GM06990 (cell line): ENCODE data around the gene WDR17.
A peak's percentile ranks its signal among the peaks of the same experiment; 100 is the strongest.

ENCODE experiments used
- DNase-seq: peaks from one replicate; pipeline ENCODE4 v3.0.0-alpha.2; 2011; ENCODE audit not compliant: insufficient read length; ENCODE audit errors: extremely low read depth
- H3K27me3 ChIP-seq: replicated peaks from 2 replicates; pipeline ENCODE4 v1.6.0; 2011; ENCODE audit warnings: low read length; ENCODE audit not compliant: control insufficient read depth, insufficient read depth
- H3K36me3 ChIP-seq: 2 replicates; pipeline ENCODE4 v1.5.1; 2011; ENCODE audit warnings: low read length; ENCODE audit not compliant: control insufficient read depth, insufficient read depth
- H3K4me3 ChIP-seq: replicated peaks from 2 replicates; pipeline ENCODE4 v1.5.1; 2011; ENCODE audit warnings: low read depth, mild to moderate bottlenecking, control low read depth, low read length
- TF ChIP-seq, protein P1 (sequence below): IDR thresholded peaks from 2 replicates; pipeline ENCODE4 v1.5.1; 2011; ENCODE audit warnings: low read length, control low read depth, mild to moderate bottlenecking, inconsistent platforms; ENCODE audit not compliant: insufficient read depth, poor library complexity, severe bottlenecking

Gene WDR17

DNA sequence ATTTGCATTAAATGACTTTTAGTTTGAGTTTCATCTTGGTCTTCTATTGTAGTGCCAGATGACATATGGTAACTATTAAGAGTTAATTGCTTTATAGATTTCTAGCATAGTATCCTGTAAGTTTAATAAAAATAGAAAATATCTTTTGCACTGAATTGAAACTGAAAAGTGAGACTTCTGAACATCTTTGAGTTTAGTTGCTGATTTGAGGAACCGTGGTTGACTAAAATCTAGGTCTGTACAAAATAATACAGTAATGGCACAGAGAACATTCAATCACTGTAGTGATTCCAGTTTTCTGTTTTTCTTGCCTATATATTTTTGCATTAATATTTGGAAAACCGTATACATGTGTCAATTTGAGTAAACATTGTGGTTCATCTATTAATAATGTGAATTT lies 69.0 kb downstream of the WDR17 start:
- H3K4me3 ChIP-seq = no peak overlapping the region
- TF ChIP-seq, protein P1, sequence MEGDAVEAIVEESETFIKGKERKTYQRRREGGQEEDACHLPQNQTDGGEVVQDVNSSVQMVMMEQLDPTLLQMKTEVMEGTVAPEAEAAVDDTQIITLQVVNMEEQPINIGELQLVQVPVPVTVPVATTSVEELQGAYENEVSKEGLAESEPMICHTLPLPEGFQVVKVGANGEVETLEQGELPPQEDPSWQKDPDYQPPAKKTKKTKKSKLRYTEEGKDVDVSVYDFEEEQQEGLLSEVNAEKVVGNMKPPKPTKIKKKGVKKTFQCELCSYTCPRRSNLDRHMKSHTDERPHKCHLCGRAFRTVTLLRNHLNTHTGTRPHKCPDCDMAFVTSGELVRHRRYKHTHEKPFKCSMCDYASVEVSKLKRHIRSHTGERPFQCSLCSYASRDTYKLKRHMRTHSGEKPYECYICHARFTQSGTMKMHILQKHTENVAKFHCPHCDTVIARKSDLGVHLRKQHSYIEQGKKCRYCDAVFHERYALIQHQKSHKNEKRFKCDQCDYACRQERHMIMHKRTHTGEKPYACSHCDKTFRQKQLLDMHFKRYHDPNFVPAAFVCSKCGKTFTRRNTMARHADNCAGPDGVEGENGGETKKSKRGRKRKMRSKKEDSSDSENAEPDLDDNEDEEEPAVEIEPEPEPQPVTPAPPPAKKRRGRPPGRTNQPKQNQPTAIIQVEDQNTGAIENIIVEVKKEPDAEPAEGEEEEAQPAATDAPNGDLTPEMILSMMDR = no peak
- H3K36me3 ChIP-seq = no peaks in the 10 kb centered on the region
- H3K27me3 ChIP-seq = no peaks in the 10 kb centered on the region
- no peak for DNase-seq

DNA sequence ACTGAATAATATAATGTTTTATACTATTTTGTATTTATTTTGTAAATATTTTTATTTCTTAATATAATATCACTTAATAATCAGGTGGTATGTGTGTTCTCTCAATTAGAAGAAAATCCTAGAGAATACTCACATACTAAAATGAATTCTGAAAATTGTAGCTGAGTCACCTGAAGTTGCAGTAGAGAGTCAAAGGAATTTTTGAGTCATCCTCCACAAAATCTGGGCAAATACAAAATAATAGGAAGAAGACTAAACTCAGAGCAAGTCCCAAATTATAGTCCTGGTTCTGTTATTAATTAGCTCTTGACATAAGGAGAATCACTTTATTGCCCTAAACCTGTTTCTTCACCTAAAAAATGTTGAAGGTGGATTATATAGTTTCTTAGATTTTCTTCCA lies 72.0 kb downstream of the WDR17 start:
- Histone ChIP-seq H3K27me3 (no peaks in the 10 kb centered on the region), H3K36me3 (no peaks in the 10 kb centered on the region), H3K4me3 (no peak overlapping the region)
- TF ChIP-seq, protein P1 = no peak
- no peak for DNase-seq

DNA sequence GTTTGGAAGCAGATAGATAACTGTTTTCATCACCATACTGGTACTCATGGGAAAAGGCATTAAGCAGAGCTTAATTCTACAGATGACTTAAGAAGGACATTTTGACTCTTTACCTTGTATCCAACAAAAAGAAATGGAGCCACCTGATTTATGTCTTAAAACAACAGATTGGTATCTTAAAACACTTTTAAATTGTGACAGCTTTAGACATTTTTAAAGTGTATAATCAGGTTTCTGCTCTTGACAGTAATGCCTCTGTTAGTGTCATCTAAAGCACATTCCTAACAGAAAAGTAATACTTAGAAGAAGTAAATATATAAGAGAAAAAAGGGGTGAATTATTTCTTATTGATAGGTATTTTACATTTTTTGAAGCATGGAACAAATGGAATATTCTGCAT lies 73.9 kb downstream of the WDR17 start:
- Histone ChIP-seq H3K27me3 (no peaks in the 10 kb centered on the region), H3K4me3 (no peak overlapping the region), H3K36me3 (no peaks in the 10 kb centered on the region)
- TF ChIP-seq, protein P1 = no peak
- no peak for DNase-seq

DNA sequence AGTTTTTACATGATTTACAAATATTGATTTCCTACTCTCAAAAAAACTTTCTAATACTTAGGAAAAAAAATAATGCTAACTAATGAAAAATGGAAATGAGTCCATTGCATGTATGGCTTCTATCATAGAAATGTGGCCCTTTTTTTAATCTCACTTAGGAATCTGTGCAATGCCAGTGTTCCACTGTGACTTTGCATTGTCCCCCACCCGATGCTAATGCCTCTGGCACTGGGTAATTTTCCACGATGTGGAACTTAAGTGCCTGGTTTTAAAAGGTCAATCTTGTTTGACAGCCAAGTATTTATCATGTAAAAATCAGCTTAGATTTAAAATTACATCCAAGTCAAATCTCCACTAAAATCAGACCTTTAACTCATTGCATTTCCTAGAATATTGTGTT lies 76.6 kb downstream of the WDR17 start:
- Histone ChIP-seq H3K4me3 (no peak overlapping the region), H3K36me3 (no peaks in the 10 kb centered on the region), H3K27me3 (no peaks in the 10 kb centered on the region)
- no peak for DNase-seq
- TF ChIP-seq, protein P1 = no peak

DNA sequence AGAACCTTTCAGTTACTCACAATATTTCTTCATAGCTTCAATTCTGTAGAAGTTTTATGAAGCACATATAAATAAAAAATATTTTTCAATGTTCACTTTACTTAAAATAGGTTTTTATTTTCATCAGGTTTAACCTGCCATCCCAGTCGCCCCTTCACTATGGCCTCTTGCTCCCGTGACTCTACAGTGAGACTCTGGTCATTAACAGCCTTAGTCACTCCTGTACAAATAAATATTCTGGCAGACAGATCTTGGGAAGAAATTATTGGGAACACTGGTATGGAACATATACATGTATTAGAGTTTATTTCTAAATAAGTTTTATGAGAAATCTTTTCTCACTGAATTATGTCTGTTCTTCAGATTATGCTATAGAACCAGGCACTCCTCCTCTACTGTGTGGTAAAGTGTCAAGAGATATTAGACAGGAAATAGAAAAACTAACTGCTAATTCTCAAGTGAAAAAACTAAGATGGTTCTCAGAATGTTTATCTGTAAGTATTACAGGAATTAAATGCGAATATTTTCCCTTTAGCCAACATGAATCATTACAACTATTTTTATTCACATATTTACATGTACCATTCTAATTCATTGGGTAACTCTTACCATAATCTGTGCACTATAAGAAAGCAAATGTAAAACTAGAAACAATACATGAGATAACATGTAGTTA lies 84.2 kb downstream of the WDR17 start:
- H3K27me3 ChIP-seq = no peaks in the 10 kb centered on the region
- TF ChIP-seq, protein P1 = no peak
- H3K4me3 ChIP-seq = no peak overlapping the region
- no peak for DNase-seq
- no peaks in the 10 kb centered on the region for H3K36me3 ChIP-seq

DNA sequence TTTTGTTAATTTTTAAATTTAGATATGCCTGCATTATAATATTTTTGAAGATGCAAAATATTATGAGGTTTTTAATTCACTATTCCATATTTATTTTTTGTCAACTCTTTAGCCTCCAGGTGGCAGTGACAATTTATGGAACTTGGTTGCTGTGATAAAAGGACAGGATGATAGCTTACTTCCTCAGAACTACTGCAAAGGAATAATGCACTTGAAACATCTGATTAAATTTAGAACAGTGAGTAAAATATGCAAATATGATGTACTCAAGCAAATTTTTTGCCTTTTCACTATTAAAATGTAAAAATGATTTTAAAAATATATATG lies 84.7 kb downstream of the WDR17 start:
- DNase-seq = no peak
- Histone ChIP-seq H3K4me3 (no peak overlapping the region), H3K27me3 (no peaks in the 10 kb centered on the region), H3K36me3 (no peaks in the 10 kb centered on the region)
- TF ChIP-seq, protein P1 = peak; percentile 27
